Small intestine (tissue), 7 donors: Measurements from ENCODE around the gene NPB. TPM values are rescaled to one million over a fixed set of nuclear protein-coding genes. Genes with fewer than 3 reads are reported as not detected.

Experiments
- DNase-seq, 2 donors: peaks; one replicate each; pipeline versions ENCODE4 v3.0.0 to v3.0.0-alpha.2; 2013
- FAIRE-seq: peaks from 2 replicates; lab custom pipeline; 2012; peaks lifted over from hg19 to GRCh38; lab: Jason Lieb, UNC
- H3K27ac ChIP-seq, 3 donors: one replicate each; pipeline ENCODE4 v1.5.1; 2013; ENCODE audit warnings: low read length in 2 of 3, mild to moderate bottlenecking in 2 of 3, control low read depth in 1 of 3, inconsistent platforms in 1 of 3, low read depth in 1 of 3, moderate library complexity in 1 of 3
- H3K27me3 ChIP-seq, 3 donors: one replicate each; pipeline ENCODE4 v1.6.1; 2013; ENCODE audit warnings: low read length in 3 of 3, inconsistent platforms in 1 of 3; ENCODE audit not compliant: control insufficient read depth in 3 of 3, insufficient read depth in 3 of 3
- H3K36me3 ChIP-seq, 3 donors: one replicate each; pipeline ENCODE4 v1.6.1; 2013; ENCODE audit warnings: low read length in 3 of 3, inconsistent platforms in 1 of 3, low read depth in 1 of 3, mild to moderate bottlenecking in 1 of 3, moderate library complexity in 1 of 3; ENCODE audit not compliant: control insufficient read depth in 3 of 3, insufficient read depth in 2 of 3
- H3K4me1 ChIP-seq, 3 donors: one replicate each; pipeline ENCODE4 v1.6.1; 2013; ENCODE audit warnings: low read length in 2 of 3, inconsistent platforms in 1 of 3, low read depth in 1 of 3, mild to moderate bottlenecking in 1 of 3, moderate library complexity in 1 of 3; ENCODE audit not compliant: control insufficient read depth in 3 of 3, insufficient read depth in 2 of 3
- H3K4me3 ChIP-seq, 3 donors: one replicate each; pipeline ENCODE4 v1.5.1; 2013; ENCODE audit warnings: low read length in 3 of 3, control low read depth in 1 of 3, inconsistent platforms in 1 of 3, low read depth in 1 of 3, mild to moderate bottlenecking in 1 of 3, moderate library complexity in 1 of 3
- H3K9me3 ChIP-seq, 2 donors: one replicate each; pipeline ENCODE4 v1.6.1; 2013; ENCODE audit warnings: low read depth in 1 of 2, low read length in 1 of 2; ENCODE audit not compliant: control insufficient read depth in 2 of 2, insufficient read depth in 1 of 2
- WGBS, 3 donors: extraction: QIAGEN DNeasy Blood & Tissue Kit; methylation state at CpG; one replicate each; pipeline ENCODE4 v1.1.7; 2013; 5-methylcytosine and 5-hydroxymethylcytosine counted together
- polyA plus RNA-seq, 4 donors: library from polyadenylated mRNA; stranded (reverse) in 3 of 4; unstranded in 1 of 4; fragments of 200-250 nt in 3 of 4; fragments of 120-200 nt in 1 of 4; gene quantifications; one replicate each; pipeline versions ENCODE4 v1.2.1 to v1.2.3, GENCODE V29; 2013
- donor health status: healthy with polysubstance abuse.
- donor health status: control.
- donor health status: control.
- donor health status: Bipolar disorder and iron deficiency.
- donor health status: healthy.

NPB gene
- polyA plus RNA-seq, 4 donors, result 0.21 to 1.8 (median 0.59) TPM

- Histone ChIP-seq H3K4me1 (peaks cover 0 to 12% (median 2%) of the 10 kb centered on the region in 3 donors), H3K4me3 (peak overlapping the region; percentile 77 to 98 (median 82)), H3K36me3 (peaks cover 7 to 79% (median 33%) of the 10 kb centered on the region in 3 donors), H3K9me3 (no peaks in the 10 kb centered on the region), H3K27ac (peak overlapping the region; percentile 92 to 98 (median 96)), H3K27me3 (no peaks in the 10 kb centered on the region)
- DNase-seq, result peak; percentile 84 to 94
- no peak for FAIRE-seq
- 14 to 31% (median 22%) methylated on average over 23 of the region's 23 CpGs for WGBS, 3 donors
Observed at GRCh38 chr17:81909966-81910839, 8.2 kb downstream of the NPB start.

GRCh38 chr17:81910840-81911276 is 8.8 kb downstream of the NPB start:
- Histone ChIP-seq H3K9me3 (no peaks in the 10 kb centered on the region), H3K4me3 (peak overlapping the region; percentile 77 to 98 (median 82)), H3K27me3 (no peaks in the 10 kb centered on the region), H3K36me3 (peaks cover 7 to 79% (median 37%) of the 10 kb centered on the region in 3 donors), H3K27ac (peak overlapping the region; percentile 92 to 98 (median 96)), H3K4me1 (peaks cover 0 to 15% (median 2%) of the 10 kb centered on the region in 3 donors)
- DNase-seq (no peak), FAIRE-seq (no peak)
- WGBS, 3 donors, result 0 to 1% (median 1%) methylated on average over 26 to 55 of the region's 55 CpGs

GRCh38 chr17:81911277-81911961 is 9.4 kb downstream of the NPB start, which contains the start of gene PCYT2:
PCYT2 (minus strand) TSS chr17:81911399; CDS start chr17:81911355, 44 bp downstream.
- Histone ChIP-seq H3K27ac (peak within 1 kb of the TSS; percentile 92 to 98 (median 96)), H3K4me3 (peak within 1 kb of the TSS; percentile 77 to 98 (median 82)), H3K9me3 (no peaks in the 10 kb centered on the region), H3K27me3 (no peaks in the 10 kb centered on the region), H3K4me1 (peaks cover 0 to 20% (median 2%) of the 10 kb centered on the region in 3 donors), H3K36me3 (peaks cover 7 to 76% (median 36%) of the 10 kb centered on the region in 3 donors)
- WGBS, 3 donors, result 4 to 15% (median 8%) methylated on average over 33 to 84 of the region's 84 CpGs
- peak; percentile 94 for DNase-seq
- FAIRE-seq, result no peak

- Histone ChIP-seq H3K27me3 (no peaks in the 10 kb centered on the region), H3K27ac (peak overlapping the region in 2 of 3 donors; percentile 13 to 36), H3K4me1 (peaks cover 2 to 24% (median 4%) of the 10 kb centered on the region in 3 donors), H3K36me3 (peaks cover 7 to 71% (median 32%) of the 10 kb centered on the region in 3 donors), H3K4me3 (peak overlapping the region in 1 of 3 donors; percentile 13), H3K9me3 (no peaks in the 10 kb centered on the region)
- FAIRE-seq, result no peak
- DNase-seq, result no peak
- WGBS, 3 donors, result 80 to 87% (median 83%) methylated on average over 19 of the region's 19 CpGs
Observed at GRCh38 chr17:81911969-81912368, 9.9 kb downstream of the NPB start.

GRCh38 chr17:81912441-81913309 is 10.6 kb downstream of the NPB start:
- peaks cover 2 to 28% (median 7%) of the 10 kb centered on the region in 3 donors for H3K4me1 ChIP-seq
- FAIRE-seq, result no peak
- H3K27ac ChIP-seq, result no peak overlapping the region
- H3K36me3 ChIP-seq, result peaks cover 7 to 64% (median 31%) of the 10 kb centered on the region in 3 donors
- H3K4me3 ChIP-seq, result no peak overlapping the region
- 80 to 90% (median 88%) methylated on average over 31 to 32 of the region's 32 CpGs for WGBS, 3 donors
- H3K27me3 ChIP-seq, result no peaks in the 10 kb centered on the region
- no peaks in the 10 kb centered on the region for H3K9me3 ChIP-seq
- peak in 1 of 2 donors; percentile 56 for DNase-seq

GRCh38 chr17:81913394-81914102 is 11.5 kb downstream of the NPB start:
- no peaks in the 10 kb centered on the region for H3K9me3 ChIP-seq
- WGBS, 3 donors, result 94 to 98% (median 95%) methylated on average over 31 of the region's 31 CpGs
- H3K4me3 ChIP-seq, result no peak overlapping the region
- FAIRE-seq (no peak), DNase-seq (no peak)
- H3K4me1 ChIP-seq, result peaks cover 5 to 32% (median 9%) of the 10 kb centered on the region in 3 donors
- H3K36me3 ChIP-seq, result peaks cover 7 to 56% (median 24%) of the 10 kb centered on the region in 3 donors
- no peaks in the 10 kb centered on the region for H3K27me3 ChIP-seq
- H3K27ac ChIP-seq, result no peak overlapping the region

DNA sequence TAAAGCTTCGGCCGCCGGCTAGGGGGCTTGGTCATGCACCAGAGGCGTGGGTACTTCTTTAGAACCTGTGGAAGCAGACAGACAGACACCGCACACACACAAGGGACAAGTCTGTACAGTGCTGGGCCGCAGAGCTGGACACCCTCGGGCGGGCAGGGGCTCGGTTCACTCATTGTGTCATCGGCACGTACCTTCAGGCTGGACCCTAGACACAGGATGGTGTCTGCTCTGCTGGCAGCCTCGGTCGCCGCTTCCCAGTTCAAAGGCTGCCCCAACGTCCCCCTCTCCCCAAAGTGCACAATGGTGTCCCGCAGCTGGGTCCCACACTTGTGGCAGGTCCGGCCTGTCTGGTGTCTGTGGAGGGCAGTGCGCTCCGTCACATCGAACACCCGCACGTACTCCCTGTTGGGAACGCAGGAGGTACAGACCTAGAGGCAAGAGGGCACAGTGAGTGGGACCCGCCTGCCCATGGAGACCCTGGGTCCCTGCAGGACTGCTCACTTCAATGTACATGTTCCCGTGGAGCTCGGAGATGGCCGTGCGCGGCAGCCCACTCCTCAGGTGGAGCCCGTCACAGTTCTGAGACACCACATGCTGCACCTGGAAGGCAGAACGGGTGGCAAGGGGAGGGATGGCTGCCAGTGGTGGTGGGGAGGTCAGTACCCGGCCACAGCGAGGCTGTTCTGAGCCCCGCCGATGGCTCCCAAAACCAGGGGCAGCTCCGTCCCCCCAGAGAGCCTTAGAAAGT is 12.2 kb downstream of the NPB start:
- peaks cover 5 to 36% (median 9%) of the 10 kb centered on the region in 3 donors for H3K4me1 ChIP-seq
- WGBS, 3 donors, result 96 to 98% (median 96%) methylated on average over 34 to 36 of the region's 36 CpGs
- no peak overlapping the region for H3K27ac ChIP-seq
- H3K36me3 ChIP-seq, result peaks cover 7 to 56% (median 24%) of the 10 kb centered on the region in 3 donors
- no peaks in the 10 kb centered on the region for H3K9me3 ChIP-seq
- no peak overlapping the region for H3K4me3 ChIP-seq
- DNase-seq, result no peak
- no peaks in the 10 kb centered on the region for H3K27me3 ChIP-seq
- no peak for FAIRE-seq
